Measurements from ENCODE around the gene RHOA. TPM values are rescaled to one million over a fixed set of nuclear protein-coding genes. Genes with fewer than 3 reads are reported as not detected.

RHOA gene
- total and polyA plus RNA-seq, 2 of the 13 experiments (the other 11 are each of a cell fraction or from before 2014, with no cell fraction given) = 131 to 177 TPM

- TF ChIP-seq ZNF761 (CRISPR knock-in tag; conservative IDR thresholded peaks at IDR 0.05) (0 out of 2 replicates have a peak, but pooled peaks have one; percentile 35), FLYWCH1 (CRISPR knock-in tag; IDR thresholded peaks at IDR 0.05) (no peak), RXRA (CRISPR knock-in tag; IDR thresholded peaks at IDR 0.05) (no peak), ATF1 (CRISPR knock-in tag; IDR thresholded peaks at IDR 0.05) (no peak), MAF1 (CRISPR knock-in tag; IDR thresholded peaks at IDR 0.05; ENCODE audit: borderline replicate concordance) (no peak), ZFP1 (CRISPR knock-in tag; IDR thresholded peaks at IDR 0.05) (no peak), CHCHD3 (CRISPR knock-in tag; IDR thresholded peaks at IDR 0.05) (no peak), SALL2 (CRISPR knock-in tag; IDR thresholded peaks at IDR 0.05) (no peak), IKZF1 (IDR thresholded peaks at IDR 0.05) (no peak), MTA1 (CRISPR knock-in tag; IDR thresholded peaks at IDR 0.05; ENCODE audit: borderline replicate concordance) (no peak), ZBTB25 (CRISPR knock-in tag; IDR thresholded peaks at IDR 0.05) (no peak), IRF2 (CRISPR knock-in tag; IDR thresholded peaks at IDR 0.05) (peak; percentile 9), HHEX (CRISPR knock-in tag; IDR thresholded peaks at IDR 0.05) (no peak), GATA4 (IDR thresholded peaks at IDR 0.05; ENCODE audit: borderline replicate concordance, low read depth) (no peak), ZNF879 (CRISPR knock-in tag; IDR thresholded peaks at IDR 0.05) (no peak), TCF12 (IDR thresholded peaks at IDR 0.05) (no peak), TCF12 (CRISPR knock-in tag; IDR thresholded peaks at IDR 0.05) (no peak), MED8 (CRISPR knock-in tag; IDR thresholded peaks at IDR 0.05; ENCODE audit: insufficient replicate concordance) (peak; percentile 61), ZNF253 (CRISPR knock-in tag; IDR thresholded peaks at IDR 0.05; ENCODE audit: borderline replicate concordance) (no peak), ZNF83 (CRISPR knock-in tag; IDR thresholded peaks at IDR 0.05; ENCODE audit: borderline replicate concordance) (no peak)
- TF ChIP-seq, protein P1, sequence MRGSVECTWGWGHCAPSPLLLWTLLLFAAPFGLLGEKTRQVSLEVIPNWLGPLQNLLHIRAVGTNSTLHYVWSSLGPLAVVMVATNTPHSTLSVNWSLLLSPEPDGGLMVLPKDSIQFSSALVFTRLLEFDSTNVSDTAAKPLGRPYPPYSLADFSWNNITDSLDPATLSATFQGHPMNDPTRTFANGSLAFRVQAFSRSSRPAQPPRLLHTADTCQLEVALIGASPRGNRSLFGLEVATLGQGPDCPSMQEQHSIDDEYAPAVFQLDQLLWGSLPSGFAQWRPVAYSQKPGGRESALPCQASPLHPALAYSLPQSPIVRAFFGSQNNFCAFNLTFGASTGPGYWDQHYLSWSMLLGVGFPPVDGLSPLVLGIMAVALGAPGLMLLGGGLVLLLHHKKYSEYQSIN (CRISPR knock-in tag; IDR thresholded peaks at IDR 0.05; ENCODE audit: borderline replicate concordance) = no peak
- TF ChIP-seq, protein P2, sequence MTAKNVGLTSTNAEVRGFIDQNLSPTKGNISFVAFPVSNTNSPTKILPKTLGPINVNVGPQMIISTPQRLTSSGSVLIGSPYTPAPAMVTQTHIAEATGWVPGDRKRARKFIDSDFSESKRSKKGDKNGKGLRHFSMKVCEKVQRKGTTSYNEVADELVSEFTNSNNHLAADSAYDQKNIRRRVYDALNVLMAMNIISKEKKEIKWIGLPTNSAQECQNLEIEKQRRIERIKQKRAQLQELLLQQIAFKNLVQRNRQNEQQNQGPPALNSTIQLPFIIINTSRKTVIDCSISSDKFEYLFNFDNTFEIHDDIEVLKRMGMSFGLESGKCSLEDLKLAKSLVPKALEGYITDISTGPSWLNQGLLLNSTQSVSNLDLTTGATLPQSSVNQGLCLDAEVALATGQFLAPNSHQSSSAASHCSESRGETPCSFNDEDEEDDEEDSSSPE (CRISPR knock-in tag; IDR thresholded peaks at IDR 0.05) = peak; percentile 36; the same call in 1 of the 2 replicates
- TF ChIP-seq, protein P3, sequence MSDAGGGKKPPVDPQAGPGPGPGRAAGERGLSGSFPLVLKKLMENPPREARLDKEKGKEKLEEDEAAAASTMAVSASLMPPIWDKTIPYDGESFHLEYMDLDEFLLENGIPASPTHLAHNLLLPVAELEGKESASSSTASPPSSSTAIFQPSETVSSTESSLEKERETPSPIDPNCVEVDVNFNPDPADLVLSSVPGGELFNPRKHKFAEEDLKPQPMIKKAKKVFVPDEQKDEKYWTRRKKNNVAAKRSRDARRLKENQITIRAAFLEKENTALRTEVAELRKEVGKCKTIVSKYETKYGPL (CRISPR knock-in tag; IDR thresholded peaks at IDR 0.05) = no peak
- TF ChIP-seq, protein P4, sequence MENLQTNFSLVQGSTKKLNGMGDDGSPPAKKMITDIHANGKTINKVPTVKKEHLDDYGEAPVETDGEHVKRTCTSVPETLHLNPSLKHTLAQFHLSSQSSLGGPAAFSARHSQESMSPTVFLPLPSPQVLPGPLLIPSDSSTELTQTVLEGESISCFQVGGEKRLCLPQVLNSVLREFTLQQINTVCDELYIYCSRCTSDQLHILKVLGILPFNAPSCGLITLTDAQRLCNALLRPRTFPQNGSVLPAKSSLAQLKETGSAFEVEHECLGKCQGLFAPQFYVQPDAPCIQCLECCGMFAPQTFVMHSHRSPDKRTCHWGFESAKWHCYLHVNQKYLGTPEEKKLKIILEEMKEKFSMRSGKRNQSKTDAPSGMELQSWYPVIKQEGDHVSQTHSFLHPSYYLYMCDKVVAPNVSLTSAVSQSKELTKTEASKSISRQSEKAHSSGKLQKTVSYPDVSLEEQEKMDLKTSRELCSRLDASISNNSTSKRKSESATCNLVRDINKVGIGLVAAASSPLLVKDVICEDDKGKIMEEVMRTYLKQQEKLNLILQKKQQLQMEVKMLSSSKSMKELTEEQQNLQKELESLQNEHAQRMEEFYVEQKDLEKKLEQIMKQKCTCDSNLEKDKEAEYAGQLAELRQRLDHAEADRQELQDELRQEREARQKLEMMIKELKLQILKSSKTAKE (CRISPR knock-in tag; IDR thresholded peaks at IDR 0.05; ENCODE audit: borderline replicate concordance) = no peak
- TF ChIP-seq, protein P5, sequence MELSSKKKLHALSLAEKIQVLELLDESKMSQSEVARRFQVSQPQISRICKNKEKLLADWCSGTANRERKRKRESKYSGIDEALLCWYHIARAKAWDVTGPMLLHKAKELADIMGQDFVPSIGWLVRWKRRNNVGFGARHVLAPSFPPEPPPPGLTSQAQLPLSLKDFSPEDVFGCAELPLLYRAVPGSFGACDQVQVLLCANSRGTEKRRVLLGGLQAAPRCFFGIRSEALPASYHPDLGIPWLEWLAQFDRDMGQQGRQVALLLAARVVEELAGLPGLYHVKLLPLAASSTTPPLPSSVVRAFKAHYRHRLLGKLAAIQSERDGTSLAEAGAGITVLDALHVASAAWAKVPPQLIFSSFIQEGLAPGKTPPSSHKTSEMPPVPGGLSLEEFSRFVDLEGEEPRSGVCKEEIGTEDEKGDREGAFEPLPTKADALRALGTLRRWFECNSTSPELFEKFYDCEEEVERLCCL (CRISPR knock-in tag; IDR thresholded peaks at IDR 0.05; ENCODE audit: borderline replicate concordance) = no peak
Measured at GRCh38 chr3:49421890-49422378, 10.2 kb upstream of the RHOA start (continued).
